Activated CD4-positive, alpha-beta T cell treated with anti-CD3 and anti-CD28 coated beads for 36 hours (primary cell): ENCODE measurements around the gene ERBB4. TPM values are rescaled to one million over a fixed set of nuclear protein-coding genes. Genes with fewer than 3 reads are reported as not detected.

Source experiments
- ATAC-seq: fragments of 200-7000 bp; cut with Tn5 transposase; one replicate; pipeline ENCODE4 v1.10.0; 2021; ENCODE audit warnings: mild to moderate bottlenecking, moderate library complexity
- CTCF ChIA-PET: fragments of 350-600 bp; sonication (Branson Sonifier 250); formaldehyde crosslinking; loops from one replicate; lab custom pipeline; 2021; ENCODE audit warnings: antibody characterized with exemption; lab: Charles Lee
- POLR2A ChIA-PET: fragments of 350-600 bp; sonication (Branson Sonifier 250); formaldehyde crosslinking; loops from one replicate; lab custom pipeline; 2021; ENCODE audit warnings: antibody characterized with exemption, inconsistent platforms; lab: Charles Lee
- DNase-seq: peaks from one replicate; pipeline ENCODE4 v3.0.0-alpha.2; 2020
- H3K27ac Mint-ChIP-seq: one replicate; pipeline ENCODE4 v1.8.0; 2021; ENCODE audit warnings: mixed read lengths
- H3K27me3 Mint-ChIP-seq: one replicate; pipeline ENCODE4 v1.8.0; 2021; ENCODE audit warnings: mixed read lengths
- H3K36me3 Mint-ChIP-seq: one replicate; pipeline ENCODE4 v1.8.0; 2021; ENCODE audit warnings: low read depth, mixed read lengths
- H3K4me1 Mint-ChIP-seq: one replicate; pipeline ENCODE4 v1.8.0; 2021; ENCODE audit warnings: mixed read lengths
- H3K4me3 Mint-ChIP-seq: one replicate; pipeline ENCODE4 v1.8.0; 2021; ENCODE audit warnings: mild to moderate bottlenecking, moderate library complexity, mixed read lengths
- H3K9me3 Mint-ChIP-seq: one replicate; pipeline ENCODE4 v1.8.0; 2021; ENCODE audit warnings: low read depth, mixed read lengths
- intact Hi-C, 2 experiments: fragments of 100-400 bp; cut with DNase I in 1 of 2; cut with micrococcal nuclease in 1 of 2; formaldehyde crosslinking; loops; one replicate each; pipeline versions ENCODE4 v1.14.2 to v1.15.1; 2022 to 2024; cut with DNase I, micrococcal nuclease
- total RNA-seq, 2 experiments: library from RNA; stranded (reverse); gene quantifications; one replicate each; pipeline ENCODE4 v1.2.3, GENCODE V29; 2021

The ERBB4 gene
- total RNA-seq, 2 experiments from 2014 or later: not detected

DNA sequence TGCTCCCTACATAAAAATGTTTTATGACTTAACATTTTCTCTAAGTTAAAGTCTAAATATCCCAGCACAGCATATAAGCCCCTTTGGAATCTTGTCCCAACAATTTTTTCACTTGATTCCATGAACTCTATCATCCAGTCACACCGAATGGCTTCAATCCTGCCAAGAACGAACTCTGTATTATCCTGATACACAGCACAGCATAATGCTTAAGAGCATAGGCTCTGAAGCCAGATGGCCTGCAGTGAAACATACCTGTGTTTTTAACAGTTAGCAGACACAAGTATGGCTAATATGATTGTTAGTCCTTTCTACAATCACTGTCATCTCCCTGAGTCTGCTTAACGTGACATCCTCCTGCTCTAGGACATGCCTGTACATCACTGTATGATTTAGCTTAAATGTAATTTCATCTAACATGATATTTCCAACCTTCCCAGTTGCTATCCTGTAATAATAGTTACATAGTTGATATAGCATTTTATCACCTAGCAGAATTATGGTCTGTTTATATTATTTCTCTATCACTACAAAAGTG, 669.5 kb downstream of the ERBB4 start:
- intact Hi-C loops: no loop called here
- no peak overlapping the region for H3K27ac Mint-ChIP-seq
- POLR2A ChIA-PET: no interaction called here

DNA sequence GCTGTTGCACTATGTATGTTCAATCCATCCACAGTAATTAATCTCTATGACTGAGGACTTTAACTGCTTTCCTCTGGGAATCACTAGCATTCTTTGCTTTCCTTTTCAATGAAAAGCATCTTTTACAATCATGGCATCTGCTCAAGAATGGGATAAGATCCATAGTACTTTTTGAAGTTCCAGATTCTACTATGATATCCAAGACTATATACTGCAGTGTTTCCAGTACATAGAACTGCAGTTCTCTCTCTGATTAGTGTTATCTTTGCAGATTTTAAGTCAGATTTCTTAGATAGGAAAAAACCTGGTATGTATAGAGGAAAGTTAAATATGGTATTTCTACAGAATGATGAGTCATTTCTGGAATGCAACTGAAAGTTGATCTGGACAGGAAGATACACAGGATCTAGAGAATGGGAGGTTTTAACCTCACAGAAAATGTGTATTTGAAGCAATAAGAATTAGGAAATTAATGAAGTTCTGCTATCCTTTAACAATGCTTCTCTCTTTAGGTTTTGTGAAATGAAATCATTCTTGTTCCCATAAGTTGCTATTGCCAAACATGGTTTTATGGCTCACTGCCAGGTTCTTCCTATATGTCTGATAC, 670.7 kb downstream of the ERBB4 start:
- Mint-ChIP-seq H3K9me3 (peaks cover 1% of the 10 kb centered on the region), H3K4me1 (no peaks in the 10 kb centered on the region), H3K27ac (no peak overlapping the region), H3K36me3 (no peaks in the 10 kb centered on the region), H3K4me3 (no peak overlapping the region), H3K27me3 (no peaks in the 10 kb centered on the region)
- ATAC-seq (no peak), DNase-seq (no peak)
- intact Hi-C loops: no loop called here
- POLR2A ChIA-PET: interaction anchor here (0.6 kb wide), 1 partner anchor 754 kb away, joined by 3 read pairs; no protein-coding TSS in a partner anchor
- CTCF ChIA-PET: no interaction called here

More for the DNA sequence above, 669.5 kb downstream of the ERBB4 start:
- ATAC-seq: no peak
- no peak overlapping the region for H3K4me3 Mint-ChIP-seq
- no peaks in the 10 kb centered on the region for H3K27me3 Mint-ChIP-seq
- H3K36me3 Mint-ChIP-seq: no peaks in the 10 kb centered on the region
- no peak for DNase-seq
- no peaks in the 10 kb centered on the region for H3K4me1 Mint-ChIP-seq
- H3K9me3 Mint-ChIP-seq: peaks cover 1% of the 10 kb centered on the region
- CTCF ChIA-PET: no interaction called here

DNA sequence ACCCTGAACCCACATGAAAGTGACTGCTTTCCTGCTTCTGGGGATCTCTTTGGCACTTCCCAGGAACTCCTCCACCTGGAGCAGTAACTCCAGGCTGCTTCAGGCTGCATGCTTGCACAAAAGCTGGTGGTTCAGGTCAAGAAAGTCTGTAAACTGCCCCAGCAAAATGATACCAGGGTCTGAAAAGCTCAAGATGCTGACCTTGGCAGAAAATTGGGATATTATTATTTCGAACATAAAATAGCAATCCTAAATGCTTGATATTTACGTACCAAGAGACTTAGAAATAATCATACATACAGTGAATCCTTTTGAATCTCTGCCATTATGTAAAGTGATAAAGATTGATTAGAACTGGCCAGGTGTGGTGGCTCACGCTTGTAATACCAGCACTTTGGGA, 674.3 kb downstream of the ERBB4 start:
- no peak for DNase-seq
- no peaks in the 10 kb centered on the region for H3K36me3 Mint-ChIP-seq
- ChIA-PET CTCF (no interaction called here), POLR2A (no interaction called here)
- H3K27ac Mint-ChIP-seq: no peak overlapping the region
- H3K4me1 Mint-ChIP-seq: no peaks in the 10 kb centered on the region
- no peaks in the 10 kb centered on the region for H3K27me3 Mint-ChIP-seq
- H3K4me3 Mint-ChIP-seq: no peak overlapping the region
- H3K9me3 Mint-ChIP-seq: peaks cover 1% of the 10 kb centered on the region
- no peak for ATAC-seq
- intact Hi-C loops: no loop called here

DNA sequence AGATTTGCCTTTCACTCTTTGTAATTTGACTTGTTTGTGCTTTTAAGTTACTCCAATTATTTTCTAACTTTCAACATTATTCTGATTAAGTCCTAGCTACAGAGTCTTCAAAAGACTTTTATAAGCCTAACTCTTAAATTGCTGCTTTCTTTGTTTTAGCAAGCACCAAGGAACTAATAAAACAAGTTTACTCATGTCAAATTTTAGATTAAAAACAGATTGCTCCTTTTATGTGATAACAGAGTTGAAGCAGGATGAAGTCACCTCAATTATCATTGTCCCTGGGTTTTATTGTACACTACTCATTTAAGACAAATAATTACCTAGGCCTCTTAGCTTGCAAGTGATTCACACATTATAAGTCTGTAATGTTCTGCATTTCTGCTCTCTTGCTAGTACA, 678.4 kb downstream of the ERBB4 start:
- no peak for ATAC-seq
- Mint-ChIP-seq H3K27ac (no peak overlapping the region), H3K9me3 (no peaks in the 10 kb centered on the region), H3K4me3 (no peak overlapping the region), H3K4me1 (no peaks in the 10 kb centered on the region), H3K36me3 (no peaks in the 10 kb centered on the region), H3K27me3 (no peaks in the 10 kb centered on the region)
- CTCF ChIA-PET: no interaction called here
- POLR2A ChIA-PET: no interaction called here
- intact Hi-C loops: no loop called here
- no peak for DNase-seq

DNA sequence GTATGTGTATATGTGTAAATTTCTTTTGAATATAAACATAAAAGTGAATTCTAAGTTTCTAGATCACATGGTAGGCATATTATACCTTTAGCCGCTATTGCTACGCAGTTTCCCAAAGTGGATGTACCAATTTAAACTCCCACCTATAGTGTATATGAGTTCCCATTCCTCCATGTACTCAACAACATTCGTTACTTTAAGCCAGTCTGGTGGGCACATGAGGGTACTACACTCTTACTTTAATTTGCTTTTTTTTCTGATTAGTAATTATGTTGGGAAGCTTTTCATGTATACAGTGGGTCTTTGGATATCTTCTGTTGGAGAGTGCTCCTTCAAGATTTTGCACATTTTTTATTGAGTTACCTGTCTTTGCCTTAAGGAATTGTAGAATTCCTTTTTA, 683.8 kb downstream of the ERBB4 start:
- no peaks in the 10 kb centered on the region for H3K27me3 Mint-ChIP-seq
- H3K27ac Mint-ChIP-seq: no peak overlapping the region
- intact Hi-C loops: no loop called here
- H3K4me3 Mint-ChIP-seq: no peak overlapping the region
- ChIA-PET CTCF (no interaction called here), POLR2A (no interaction called here)
- no peak for DNase-seq
- H3K36me3 Mint-ChIP-seq: no peaks in the 10 kb centered on the region
- H3K9me3 Mint-ChIP-seq: no peaks in the 10 kb centered on the region
- no peaks in the 10 kb centered on the region for H3K4me1 Mint-ChIP-seq
- ATAC-seq: no peak

DNA sequence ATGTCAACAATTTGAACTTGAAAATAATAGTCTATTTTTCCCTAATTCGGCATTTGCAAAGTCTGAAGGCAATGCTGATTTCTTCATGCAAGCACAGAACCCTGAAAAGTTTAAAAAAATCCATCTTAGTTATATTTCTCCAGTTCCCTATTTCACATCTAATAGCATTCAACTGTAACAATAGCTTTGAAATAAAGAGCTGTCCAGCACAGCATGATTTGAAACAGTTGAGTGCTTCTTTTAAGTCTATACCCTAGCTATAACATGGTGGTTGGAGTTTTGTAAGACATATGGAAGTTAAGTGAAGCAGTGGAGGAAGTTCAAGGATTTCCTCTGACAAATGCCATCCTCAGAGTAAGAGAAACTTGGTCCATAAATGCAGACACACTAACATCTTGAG, 691.9 kb downstream of the ERBB4 start:
- H3K9me3 Mint-ChIP-seq: no peaks in the 10 kb centered on the region
- ATAC-seq: no peak
- no peaks in the 10 kb centered on the region for H3K36me3 Mint-ChIP-seq
- ChIA-PET CTCF (no interaction called here), POLR2A (no interaction called here)
- no peaks in the 10 kb centered on the region for H3K4me1 Mint-ChIP-seq
- intact Hi-C loops: no loop called here
- H3K27me3 Mint-ChIP-seq: no peaks in the 10 kb centered on the region
- no peak overlapping the region for H3K4me3 Mint-ChIP-seq
- DNase-seq: no peak
- no peak overlapping the region for H3K27ac Mint-ChIP-seq

DNA sequence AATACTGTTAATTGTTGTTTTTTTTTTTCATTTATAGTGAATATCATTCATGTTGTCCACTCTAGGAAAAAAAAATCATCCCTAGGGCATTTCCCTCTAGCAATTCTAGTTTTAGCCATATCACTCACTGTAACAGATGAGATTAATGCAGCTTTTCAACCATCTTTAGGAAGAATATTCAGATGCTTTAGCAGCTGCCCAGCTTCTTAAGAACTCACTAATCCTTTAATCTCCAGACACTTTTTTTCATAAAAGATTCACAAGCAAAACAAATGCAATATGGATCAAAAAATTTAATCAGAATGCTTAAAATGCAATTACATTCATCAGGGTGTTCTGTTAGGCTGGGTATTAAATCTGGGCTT, 692.6 kb downstream of the ERBB4 start:
- no peaks in the 10 kb centered on the region for H3K27me3 Mint-ChIP-seq
- intact Hi-C loops: no loop called here
- POLR2A ChIA-PET: no interaction called here
- CTCF ChIA-PET: no interaction called here
- H3K27ac Mint-ChIP-seq: no peak overlapping the region
- no peaks in the 10 kb centered on the region for H3K4me1 Mint-ChIP-seq
- H3K36me3 Mint-ChIP-seq: no peaks in the 10 kb centered on the region
- H3K4me3 Mint-ChIP-seq: no peak overlapping the region
- ATAC-seq (no peak), DNase-seq (no peak)
- H3K9me3 Mint-ChIP-seq: no peaks in the 10 kb centered on the region

DNA sequence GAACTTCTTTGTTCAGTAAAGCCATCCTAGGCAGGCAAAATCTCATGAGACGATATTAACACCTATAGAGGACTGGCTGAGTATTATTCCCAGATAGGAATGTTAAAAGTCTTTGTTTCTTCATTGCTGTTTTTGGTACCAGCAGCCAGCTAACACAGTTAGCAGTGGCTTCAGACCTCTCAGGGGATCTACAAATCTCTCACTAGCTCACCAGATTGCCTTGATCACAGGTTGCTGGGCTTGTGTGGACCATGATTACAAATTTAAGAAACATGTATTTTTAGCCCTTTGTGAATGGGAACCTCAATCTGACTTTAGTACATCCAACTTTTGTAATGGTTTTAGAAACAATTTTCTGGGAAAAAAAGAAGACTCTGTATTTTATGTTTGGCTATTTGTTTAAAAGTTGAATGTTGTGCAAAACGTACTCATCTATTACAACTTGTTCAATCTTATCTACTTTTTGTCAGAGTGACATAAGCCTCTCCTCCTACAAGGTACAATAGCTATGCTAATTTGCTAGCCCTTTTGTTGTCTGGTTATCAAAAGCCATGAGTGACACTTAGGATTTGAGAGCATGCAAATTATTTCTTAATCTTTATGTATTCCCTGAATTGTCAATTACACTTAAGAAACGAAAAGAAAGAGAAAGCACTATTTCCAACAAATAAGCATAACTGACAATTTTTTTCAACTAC, 693.1 kb downstream of the ERBB4 start:
- Mint-ChIP-seq H3K27ac (no peak overlapping the region), H3K4me1 (no peaks in the 10 kb centered on the region), H3K27me3 (no peaks in the 10 kb centered on the region), H3K4me3 (no peak overlapping the region), H3K36me3 (no peaks in the 10 kb centered on the region), H3K9me3 (no peaks in the 10 kb centered on the region)
- ATAC-seq: no peak
- POLR2A ChIA-PET: no interaction called here
- CTCF ChIA-PET: no interaction called here
- intact Hi-C loops: no loop called here
- DNase-seq: no peak

DNA sequence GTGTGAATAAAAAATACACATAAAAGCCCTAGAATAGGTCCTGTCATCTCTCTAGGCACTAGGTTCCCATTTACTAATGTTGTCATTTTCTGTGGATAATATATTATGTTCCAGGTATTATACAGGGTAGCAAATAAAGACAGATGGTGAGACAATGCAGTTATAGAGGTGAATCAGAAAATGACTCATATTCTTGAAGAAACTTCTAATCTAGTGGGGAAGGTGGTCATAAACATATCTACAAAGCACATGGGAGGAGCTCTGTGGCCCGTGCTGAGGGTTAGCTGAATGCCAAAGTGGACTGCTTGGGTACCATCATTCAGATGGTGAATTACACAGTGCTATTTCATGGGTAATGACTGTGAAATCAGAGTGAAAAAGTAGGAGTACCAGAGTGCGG, 700.9 kb downstream of the ERBB4 start:
- Mint-ChIP-seq H3K27ac (no peak overlapping the region), H3K4me1 (no peaks in the 10 kb centered on the region), H3K36me3 (no peaks in the 10 kb centered on the region), H3K4me3 (no peak overlapping the region), H3K9me3 (no peaks in the 10 kb centered on the region), H3K27me3 (no peaks in the 10 kb centered on the region)
- intact Hi-C loops: no loop called here
- ChIA-PET CTCF (no interaction called here), POLR2A (no interaction called here)
- DNase-seq: no peak
- no peak for ATAC-seq

DNA sequence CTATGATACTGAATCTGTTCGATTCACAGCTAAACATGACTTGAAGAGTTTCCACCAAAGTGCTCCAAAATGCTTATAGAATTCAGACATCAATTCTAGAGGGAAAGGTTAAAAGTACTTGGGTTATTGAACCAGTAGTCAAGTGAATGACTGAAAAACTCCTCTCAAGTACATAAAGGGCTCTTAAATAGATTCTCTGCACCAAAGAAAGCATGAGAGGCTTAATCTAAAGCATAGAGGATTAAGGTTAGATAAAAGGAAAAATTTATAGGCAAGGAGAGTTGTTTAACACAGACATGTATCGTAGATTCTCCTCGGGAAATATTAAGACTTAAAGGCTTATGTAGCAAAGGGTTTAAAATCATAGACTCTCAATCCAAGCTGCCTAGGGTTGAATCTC, 701.4 kb downstream of the ERBB4 start:
- Mint-ChIP-seq H3K4me1 (no peaks in the 10 kb centered on the region), H3K4me3 (no peak overlapping the region), H3K27me3 (no peaks in the 10 kb centered on the region), H3K9me3 (no peaks in the 10 kb centered on the region), H3K36me3 (no peaks in the 10 kb centered on the region), H3K27ac (no peak overlapping the region)
- no peak for ATAC-seq
- intact Hi-C loops: no loop called here
- no peak for DNase-seq
- ChIA-PET CTCF (no interaction called here), POLR2A (no interaction called here)

DNA sequence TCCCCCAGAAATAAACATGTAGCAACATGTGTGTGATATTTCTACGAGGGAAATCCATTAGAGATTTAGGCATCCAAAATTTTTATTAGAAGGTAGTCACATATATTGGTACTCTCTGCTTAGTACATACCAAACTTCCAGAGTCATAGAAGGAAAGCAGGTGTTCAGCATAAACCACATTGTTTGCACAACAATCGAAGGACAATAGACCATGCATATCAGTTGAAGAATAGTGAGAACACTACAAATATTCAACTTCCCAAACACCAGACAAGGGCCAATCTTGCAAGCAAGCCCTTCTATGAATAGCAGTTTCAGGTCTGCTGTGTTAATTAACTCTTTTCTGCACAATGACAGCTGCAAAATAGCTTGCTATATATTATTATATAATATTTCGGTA, 702.2 kb downstream of the ERBB4 start:
- no peak for ATAC-seq
- POLR2A ChIA-PET: no interaction called here
- H3K27ac Mint-ChIP-seq: no peak overlapping the region
- intact Hi-C loops: no loop called here
- H3K9me3 Mint-ChIP-seq: no peaks in the 10 kb centered on the region
- no peaks in the 10 kb centered on the region for H3K4me1 Mint-ChIP-seq
- CTCF ChIA-PET: no interaction called here
- H3K27me3 Mint-ChIP-seq: no peaks in the 10 kb centered on the region
- no peak for DNase-seq
- H3K4me3 Mint-ChIP-seq: no peak overlapping the region
- H3K36me3 Mint-ChIP-seq: no peaks in the 10 kb centered on the region

DNA sequence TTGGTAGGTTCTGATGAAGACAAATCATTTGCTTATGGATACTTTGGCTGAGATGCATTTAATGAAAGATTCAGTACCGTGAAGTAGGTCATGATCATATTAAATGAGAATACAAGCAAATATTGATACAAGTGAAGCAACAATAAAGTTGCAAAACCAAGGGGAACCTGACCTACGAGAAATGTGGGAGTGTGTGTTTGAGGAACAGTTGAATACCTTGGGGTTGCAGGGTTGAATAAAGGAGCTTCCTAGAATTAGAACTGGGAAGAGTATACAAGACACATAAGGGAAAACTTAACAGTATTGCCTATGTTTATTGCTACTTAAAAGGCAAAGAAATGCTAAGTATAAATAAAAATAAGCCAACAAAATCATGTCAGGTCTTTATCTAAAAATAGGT, 702.9 kb downstream of the ERBB4 start:
- Mint-ChIP-seq H3K4me3 (no peak overlapping the region), H3K27me3 (no peaks in the 10 kb centered on the region), H3K4me1 (no peaks in the 10 kb centered on the region), H3K36me3 (no peaks in the 10 kb centered on the region), H3K9me3 (no peaks in the 10 kb centered on the region), H3K27ac (no peak overlapping the region)
- DNase-seq (no peak), ATAC-seq (no peak)
- intact Hi-C loops: no loop called here
- POLR2A ChIA-PET: no interaction called here
- CTCF ChIA-PET: no interaction called here
